ENCODE results near the gene UBE2N.
A peak's percentile ranks its signal among the peaks of the same experiment; 100 is the strongest.

UBE2N gene

DNA sequence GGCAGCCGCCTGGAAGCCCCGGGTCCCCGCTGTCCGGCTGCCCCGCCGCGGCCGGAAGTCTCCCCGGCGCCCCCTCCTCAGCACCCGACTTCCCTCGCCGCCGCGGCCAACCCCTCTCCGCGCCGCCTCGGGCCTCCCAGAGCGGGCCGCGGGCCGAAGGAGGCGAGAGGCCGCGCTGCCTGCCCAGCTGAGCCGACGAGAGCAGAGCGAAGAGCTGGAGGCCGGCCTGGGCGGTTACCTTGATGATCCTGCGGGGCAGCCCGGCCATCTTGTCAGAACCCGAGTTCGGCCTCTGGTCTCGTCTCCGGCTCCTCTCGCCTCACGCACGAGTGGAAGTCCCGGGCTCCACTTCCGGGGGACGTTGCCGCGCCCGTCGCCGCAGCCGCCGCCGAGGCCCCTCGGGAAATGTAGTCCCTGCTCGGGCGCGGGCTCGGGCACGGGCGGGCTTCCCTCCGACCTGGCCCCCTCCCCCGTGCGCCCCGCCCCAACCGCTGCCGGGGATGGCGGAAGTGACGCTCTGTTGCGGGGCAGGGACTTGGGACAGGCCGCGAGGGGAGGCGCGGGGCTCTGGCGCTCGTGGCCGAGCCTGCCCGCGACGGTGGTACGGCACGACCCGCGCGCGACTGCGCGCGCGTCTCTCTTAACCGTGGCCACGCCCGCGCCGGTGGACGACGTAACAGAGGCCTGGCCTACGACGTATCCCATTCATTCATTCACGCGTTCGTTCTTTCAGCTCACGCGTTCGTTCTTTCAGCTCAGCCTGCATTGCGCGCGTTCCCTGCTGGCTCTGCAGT lies at the start of gene UBE2N:
TSS of gene UBE2N (minus strand) at position 331 of the 794 bp plus-strand sequence. CDS start at position 268, 63 bp downstream.
- peak; percentile 94 for DNase-seq

DNA sequence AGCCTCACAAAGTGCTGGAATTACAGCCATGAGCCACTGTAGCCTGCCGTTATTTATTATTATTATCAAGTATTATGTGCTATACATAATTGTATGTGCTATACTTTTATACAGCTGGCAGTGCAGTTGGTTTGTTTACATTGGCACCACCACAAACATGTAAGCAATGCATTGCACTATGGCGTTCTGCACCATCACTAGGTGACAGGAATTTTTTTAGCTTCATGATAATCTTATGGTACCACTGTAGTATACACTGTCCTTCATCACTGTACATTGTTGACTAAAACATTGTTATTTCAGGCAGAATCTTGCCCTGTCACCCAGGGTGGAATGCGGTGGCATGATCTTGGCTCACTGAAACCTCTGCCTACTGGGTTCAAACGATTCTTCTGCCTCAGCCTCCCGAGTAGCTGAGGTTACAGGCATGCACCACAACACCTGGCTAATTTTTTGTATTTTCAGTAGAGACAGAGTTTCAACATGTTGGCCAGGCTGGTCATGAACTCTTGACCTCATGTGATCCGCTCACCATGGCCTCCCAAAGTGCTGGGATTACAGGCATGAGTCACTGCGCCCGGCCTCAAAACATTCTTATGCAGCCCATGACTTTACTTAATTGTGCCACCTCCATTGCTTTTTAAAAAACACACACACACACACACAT lies 42.7 kb upstream of the UBE2N start:
- no peak for DNase-seq

- DNase-seq = no peak
These were observed 41.5 kb upstream of the UBE2N start for GRCh38 chr12:93483151-93483807.

DNA sequence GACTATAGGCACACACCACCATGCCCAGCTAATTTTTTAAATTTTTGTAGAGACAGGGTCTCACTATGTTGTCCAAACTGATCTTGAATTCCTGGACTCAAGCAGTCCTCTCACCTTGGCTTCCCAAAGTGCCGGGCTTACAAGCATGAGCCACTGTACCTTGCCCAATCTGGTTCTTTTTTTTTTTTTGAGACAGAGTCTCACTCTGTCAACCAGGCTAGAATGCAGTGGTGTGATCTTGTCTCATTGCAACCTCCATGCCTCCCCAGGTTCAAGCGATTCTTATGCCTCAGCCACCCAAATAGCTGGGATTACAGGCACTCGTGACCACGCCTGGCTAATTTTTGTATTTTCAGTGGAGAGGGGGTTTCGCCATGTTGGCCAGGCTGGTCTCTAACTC lies 41.0 kb upstream of the UBE2N start:
- DNase-seq = no peak

DNA sequence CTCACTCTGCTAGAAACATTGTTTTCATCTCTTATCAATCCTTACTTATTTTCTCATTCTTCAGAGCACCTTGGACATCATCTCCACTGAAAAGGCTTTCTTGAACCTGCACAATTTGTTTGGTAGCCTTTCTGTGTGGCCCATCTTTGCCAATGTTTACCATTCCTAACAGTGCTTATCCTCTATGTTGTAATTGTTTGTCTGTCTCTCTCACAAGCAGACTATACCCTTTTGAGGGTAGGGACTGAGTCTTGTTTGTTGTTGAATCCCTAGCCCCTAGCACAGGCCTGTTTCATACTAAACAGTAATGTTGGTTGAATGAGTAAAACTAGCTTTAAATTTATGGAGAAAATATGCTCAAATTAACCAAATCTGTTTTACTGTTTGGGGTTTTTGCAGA lies 34.8 kb upstream of the UBE2N start:
- DNase-seq = no peak

GRCh38 chr12:93469386-93469785 lies 27.6 kb upstream of the UBE2N start:
- no peak for DNase-seq

- DNase-seq = no peak
These were observed 26.2 kb upstream of the UBE2N start for GRCh38 chr12:93468008-93468371.

DNA sequence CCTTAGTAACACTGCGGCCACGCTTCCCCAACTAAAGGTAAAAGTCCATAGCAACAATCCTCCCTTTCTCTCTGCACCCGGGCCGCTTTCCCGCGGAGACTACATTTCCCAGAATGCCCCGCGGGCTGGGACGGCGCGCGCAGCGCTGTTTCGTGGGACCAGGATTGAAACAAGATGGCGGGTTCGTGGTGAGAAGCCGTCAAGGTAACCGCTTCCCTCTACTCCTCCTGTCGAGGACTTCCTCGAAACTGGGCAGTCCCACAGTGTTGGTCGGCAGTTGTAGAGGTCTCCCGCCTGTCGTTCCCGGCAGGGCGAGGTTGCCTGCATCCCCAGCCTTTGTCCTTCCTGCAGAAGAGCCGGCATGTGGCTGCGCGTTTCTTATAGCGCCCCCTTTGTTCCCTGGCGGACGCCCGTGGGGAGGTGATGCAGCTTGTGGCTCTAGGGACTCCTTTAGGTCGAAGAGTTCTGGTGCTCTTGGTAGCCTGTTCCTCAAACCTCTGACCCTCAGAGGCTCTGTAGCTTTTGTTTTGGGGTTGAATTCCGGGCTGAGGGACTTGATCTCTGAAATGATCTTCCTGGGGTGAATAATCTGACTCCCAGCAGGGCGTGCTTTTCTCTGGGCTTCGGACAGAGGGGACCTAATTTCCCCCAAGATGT lies 25.7 kb upstream of the UBE2N start, which contains the start of gene MRPL42:
TSS of gene MRPL42 (plus strand) at position 164 of the 657 bp plus-strand sequence. CDS start 1,772 bp downstream, outside the sequence.
- peak; percentile 90 for DNase-seq

DNA sequence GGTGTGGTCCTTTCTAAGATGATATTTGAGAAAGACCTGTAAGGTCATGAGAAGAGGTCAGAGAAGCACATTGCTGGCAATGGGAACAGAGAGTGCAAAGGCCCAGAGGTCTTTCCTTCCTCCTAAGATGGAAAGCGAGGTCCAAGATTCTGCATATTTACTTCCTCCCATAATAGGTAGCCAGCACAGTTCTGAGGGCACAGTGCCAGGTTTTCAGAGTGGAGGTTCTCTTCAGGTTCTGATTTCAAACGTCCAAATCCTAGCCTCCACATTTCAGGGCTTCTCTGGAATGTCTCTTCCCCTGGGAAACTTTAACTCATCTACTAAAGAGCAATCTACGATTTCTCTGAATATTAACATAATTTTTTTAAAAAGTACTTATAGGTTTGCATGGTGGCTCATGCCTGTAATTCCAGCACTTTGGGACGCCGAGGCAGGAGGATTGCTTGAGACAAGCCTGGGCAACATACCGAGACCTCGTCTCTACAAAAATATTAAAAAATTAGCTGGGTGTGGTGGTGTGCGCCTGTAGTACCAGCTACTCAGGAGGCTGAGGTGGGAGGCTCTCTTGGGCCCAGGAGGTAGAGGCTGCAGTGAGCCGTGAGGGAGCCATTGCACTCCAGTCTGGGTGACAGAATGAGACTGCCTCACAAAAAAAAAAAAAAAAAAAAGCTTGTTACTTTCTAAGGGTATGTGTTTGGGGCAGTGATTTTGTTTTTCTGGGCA lies 25.0 kb upstream of the UBE2N start:
- DNase-seq = no peak

DNA sequence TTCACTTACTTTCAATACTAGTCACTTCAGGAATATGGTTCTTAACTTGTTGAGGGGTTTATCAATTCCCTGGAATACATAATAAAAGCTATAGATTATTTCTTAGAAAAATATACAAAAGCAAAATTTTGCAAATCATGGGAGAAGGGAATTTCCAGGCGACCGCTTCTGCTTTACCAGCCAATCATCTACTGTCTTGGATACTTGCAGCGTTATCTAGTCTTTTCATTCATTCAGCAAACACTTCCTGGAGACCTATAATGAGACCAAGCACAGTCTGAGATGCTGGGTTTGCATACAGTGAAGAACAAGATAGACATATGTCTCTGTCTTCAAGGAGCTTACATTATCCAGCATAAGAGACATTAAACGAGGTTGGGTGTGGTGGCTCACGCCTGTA lies 24.1 kb upstream of the UBE2N start:
- no peak for DNase-seq

DNA sequence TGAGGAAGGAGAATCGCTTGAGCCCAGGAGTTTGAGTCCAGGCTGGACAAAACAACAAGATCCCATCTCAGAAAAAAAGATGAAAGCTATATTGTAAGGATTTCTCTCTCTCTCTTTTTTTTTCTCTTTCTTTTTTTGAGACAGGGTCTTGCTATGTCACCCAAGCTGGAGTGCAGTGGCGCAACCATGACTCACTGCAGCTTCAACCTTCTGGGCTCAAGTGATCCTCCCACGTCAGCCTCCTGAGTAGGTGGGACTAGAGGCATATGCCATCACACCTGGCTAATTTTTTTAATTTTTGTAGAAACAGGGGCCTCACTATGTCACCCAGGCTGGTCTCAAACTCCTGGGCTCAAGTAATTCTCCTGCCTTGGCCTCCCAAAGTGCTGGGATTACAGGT lies 19.8 kb upstream of the UBE2N start:
- no peak for DNase-seq

GRCh38 chr12:93460902-93461301 lies 19.2 kb upstream of the UBE2N start:
- no peak for DNase-seq

GRCh38 chr12:93460003-93460402 lies 18.3 kb upstream of the UBE2N start:
- DNase-seq = no peak

DNA sequence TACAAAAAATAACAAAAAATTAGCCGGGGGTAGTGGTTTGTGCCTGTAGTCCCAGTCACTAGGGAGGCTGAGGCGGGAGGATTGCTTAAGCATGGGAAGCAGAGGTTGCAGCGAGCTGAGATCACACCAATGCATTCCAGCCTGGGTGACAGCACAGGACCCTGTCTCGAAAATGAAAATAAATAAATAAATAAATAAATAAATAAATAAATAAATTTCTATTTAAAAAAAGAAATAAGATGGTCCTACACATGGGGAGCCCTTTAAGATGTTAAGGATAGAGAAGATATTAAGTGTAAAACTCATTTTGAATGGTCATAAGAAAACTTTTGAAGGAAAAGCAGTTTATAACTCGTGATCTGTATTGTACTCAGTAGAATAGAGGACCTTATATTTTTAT lies 17.4 kb upstream of the UBE2N start:
- no peak for DNase-seq

- no peak for DNase-seq
These were observed 14.3 kb upstream of the UBE2N start for GRCh38 chr12:93456077-93456476.

GRCh38 chr12:93453633-93454032 lies 11.9 kb upstream of the UBE2N start:
- DNase-seq = no peak

GRCh38 chr12:93451423-93452158 lies 9.8 kb upstream of the UBE2N start:
- DNase-seq = no peak

DNA sequence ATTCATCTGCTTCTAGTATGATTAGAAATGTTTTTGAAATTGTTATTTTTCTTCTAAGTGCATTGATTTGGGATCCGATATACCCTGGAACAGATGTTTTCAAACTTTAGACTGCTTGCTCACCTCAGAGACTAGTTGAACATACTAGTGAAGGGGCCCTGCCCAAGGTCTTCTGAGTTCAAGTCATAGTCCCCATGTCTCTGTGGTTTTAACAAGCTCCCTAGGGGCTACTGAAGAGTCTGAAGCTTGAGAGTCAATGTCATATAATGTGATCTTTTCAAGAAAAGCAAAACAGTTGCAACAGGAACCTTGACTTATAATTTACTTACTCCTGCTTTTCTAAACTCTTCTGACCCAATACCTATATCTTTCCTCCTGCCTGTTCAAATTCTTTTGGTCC lies 7.5 kb upstream of the UBE2N start:
- DNase-seq = no peak

GRCh38 chr12:93448796-93449195 lies 7.0 kb upstream of the UBE2N start:
- no peak for DNase-seq

DNA sequence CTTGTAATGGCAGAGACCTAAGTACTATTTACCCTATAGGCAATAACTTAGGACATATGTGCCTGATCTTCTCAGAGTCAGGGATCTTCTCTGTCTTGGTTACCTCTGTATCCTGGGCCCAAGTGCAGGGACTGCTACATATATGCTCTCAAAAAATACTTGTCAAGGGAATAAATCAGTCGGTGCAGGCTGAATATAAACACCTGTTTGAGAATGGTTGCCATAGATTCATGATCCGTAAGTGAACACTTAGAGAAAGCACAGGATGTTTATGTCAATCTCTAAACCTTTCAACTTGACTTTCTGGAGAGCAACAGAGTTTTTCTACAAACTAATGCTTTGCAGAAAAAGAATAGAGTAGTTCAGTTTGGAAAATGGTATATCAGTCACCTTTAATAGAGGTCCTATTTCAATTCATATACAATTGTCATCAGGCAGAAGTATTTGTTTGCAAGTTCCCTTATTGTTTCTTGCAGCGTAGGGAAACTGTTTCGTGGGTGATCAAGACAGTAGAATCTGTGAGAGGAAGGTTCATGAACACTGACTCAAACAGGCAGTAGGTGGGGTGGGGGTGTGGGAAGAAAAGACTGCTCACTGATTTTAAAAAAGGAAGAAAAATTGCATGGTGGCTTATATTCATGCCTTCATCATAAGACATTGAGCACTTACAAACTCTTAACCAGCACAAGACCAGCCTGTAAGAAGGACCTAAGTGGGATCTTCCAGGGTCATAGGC lies 6.0 kb upstream of the UBE2N start:
- DNase-seq = no peak

- no peak for DNase-seq
These were observed 1.8 kb upstream of the UBE2N start for GRCh38 chr12:93443576-93443975.

Data from activated gamma-delta T cell treated with Interleukin-2 at 50 U/mL for 16 hours (primary cell).